ENCODE data around the gene ANKRD63.

Gene ANKRD63

DNA sequence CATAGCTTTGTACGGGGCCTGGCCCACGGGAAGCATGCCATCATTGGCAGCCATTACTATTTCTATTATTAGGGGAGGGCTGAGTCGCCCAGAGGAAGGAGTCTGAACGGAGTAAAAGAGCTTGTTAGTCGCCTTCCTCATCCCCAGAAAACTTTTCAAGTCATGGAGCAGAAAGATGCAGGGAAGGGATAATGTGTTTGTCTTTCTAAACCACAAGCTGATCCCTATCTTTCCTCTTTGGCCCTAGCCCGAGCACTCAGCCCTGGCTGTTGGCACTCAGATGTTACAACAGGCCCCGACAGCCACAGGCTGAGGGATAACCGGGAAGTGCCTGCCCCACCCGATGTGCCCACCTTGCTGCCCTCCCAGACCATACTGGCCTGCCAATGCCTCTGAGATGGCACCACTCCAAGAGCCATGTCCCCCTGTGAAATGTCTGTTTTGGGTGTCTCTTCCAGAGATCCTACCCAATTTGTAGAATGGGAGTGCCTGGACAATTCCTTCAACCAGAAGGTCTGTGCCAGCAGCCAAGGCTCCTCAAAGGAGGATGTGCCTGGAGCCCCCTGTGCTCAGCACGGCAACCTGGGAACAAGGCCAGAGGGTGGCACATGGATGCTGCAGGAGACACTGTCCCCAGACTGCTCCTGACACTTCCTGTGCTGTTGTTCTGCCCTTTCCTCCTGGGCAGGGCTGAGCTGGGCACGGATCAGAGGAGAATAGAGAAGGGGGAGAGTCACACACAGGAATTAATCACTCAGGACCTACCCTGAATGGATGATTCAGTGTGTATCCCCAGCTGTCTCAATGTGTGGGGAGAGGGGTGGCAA is 33.2 kb downstream of the ANKRD63 start:
- Histone ChIP-seq H3K9me3 (no peaks in the 10 kb centered on the region), H3K4me3 (ENCODE audit: low read depth, low read length) (no peak overlapping the region), H3K36me3 (no peaks in the 10 kb centered on the region), H3K27me3 (peaks cover 5% of the 10 kb centered on the region), H3K4me1 (peaks cover 10% of the 10 kb centered on the region)
- no peak for DNase-seq
- TF ChIP-seq, protein P1, sequence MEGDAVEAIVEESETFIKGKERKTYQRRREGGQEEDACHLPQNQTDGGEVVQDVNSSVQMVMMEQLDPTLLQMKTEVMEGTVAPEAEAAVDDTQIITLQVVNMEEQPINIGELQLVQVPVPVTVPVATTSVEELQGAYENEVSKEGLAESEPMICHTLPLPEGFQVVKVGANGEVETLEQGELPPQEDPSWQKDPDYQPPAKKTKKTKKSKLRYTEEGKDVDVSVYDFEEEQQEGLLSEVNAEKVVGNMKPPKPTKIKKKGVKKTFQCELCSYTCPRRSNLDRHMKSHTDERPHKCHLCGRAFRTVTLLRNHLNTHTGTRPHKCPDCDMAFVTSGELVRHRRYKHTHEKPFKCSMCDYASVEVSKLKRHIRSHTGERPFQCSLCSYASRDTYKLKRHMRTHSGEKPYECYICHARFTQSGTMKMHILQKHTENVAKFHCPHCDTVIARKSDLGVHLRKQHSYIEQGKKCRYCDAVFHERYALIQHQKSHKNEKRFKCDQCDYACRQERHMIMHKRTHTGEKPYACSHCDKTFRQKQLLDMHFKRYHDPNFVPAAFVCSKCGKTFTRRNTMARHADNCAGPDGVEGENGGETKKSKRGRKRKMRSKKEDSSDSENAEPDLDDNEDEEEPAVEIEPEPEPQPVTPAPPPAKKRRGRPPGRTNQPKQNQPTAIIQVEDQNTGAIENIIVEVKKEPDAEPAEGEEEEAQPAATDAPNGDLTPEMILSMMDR (IDR thresholded peaks at IDR 0.05; ENCODE audit: low read depth, low read length), result no peak

DNA sequence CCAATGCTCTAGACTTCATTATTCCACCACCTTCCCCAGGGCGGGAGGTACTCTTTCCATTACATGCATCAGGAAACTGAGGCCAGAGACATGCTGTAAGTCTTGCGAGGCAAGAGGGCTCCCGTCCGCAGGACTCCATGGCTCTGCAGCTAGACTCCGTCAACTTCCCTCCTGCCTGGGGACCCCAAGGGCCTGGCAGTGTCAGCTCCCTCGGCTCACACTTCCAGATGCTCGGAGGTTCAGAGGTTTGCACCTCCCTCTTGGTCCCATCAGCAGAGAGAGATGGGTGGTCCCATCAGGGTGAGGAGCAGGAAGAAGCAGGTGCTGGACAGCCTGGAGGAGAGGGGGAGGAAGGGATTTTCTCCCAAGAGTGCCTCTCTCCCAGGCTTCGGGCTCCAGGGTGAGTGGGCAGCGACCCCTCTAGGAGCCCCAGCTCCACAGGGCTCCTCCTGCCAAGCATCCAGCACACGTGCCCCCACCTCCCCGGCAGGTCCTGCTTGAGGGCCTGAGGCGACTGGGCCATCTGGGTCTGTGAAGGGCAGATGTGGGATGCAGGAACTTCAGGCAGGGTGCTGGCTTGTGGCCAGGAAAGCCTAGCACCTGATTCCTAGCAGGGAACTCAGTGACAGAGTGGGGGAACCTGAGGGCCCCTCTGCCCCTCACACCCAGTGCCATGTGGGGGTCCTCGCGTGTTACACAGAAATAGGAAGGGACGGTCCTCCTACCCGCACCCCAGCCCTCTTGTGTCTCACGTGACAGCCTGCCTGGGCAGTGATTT is 34.7 kb downstream of the ANKRD63 start:
- TF ChIP-seq, protein P1 (IDR thresholded peaks at IDR 0.05; ENCODE audit: low read depth, low read length), result no peak
- DNase-seq, result peak; percentile 78
- H3K9me3 ChIP-seq, result no peaks in the 10 kb centered on the region
- H3K27me3 ChIP-seq, result peaks cover 5% of the 10 kb centered on the region
- H3K4me1 ChIP-seq, result peaks cover 10% of the 10 kb centered on the region
- no peak overlapping the region for H3K4me3 ChIP-seq (ENCODE audit: low read depth, low read length)
- no peaks in the 10 kb centered on the region for H3K36me3 ChIP-seq

DNA sequence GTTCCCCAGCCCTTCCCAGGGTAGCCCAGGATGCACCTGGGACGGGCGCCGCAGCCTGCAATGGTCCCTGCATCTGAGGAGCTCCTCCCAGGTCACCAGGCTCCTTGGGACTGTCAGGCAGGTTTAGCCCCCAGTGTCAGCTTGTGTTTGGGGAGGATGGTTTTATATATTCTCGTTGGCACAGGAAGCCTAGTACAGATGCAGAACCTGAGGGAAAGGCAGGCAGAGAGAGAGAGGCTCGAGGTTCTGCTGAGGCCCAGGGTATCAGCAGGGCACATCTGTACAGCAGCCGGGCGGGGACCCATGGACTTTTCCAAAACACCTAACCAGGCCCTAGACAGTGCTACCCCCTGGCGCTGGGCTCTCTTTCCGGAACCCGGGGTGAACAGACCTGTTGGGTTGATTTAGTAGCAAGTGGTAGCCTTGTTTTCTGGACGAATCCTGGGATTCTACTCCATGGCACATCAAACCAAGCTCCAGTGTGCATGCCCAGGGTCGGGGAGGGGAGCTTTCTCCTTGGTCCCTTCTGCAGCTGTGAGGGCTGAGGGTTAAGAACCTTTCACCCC is 35.4 kb downstream of the ANKRD63 start:
- peaks cover 10% of the 10 kb centered on the region for H3K4me1 ChIP-seq
- TF ChIP-seq, protein P1 (IDR thresholded peaks at IDR 0.05; ENCODE audit: low read depth, low read length), result no peak
- no peak overlapping the region for H3K4me3 ChIP-seq (ENCODE audit: low read depth, low read length)
- H3K36me3 ChIP-seq, result no peaks in the 10 kb centered on the region
- no peak for DNase-seq
- no peaks in the 10 kb centered on the region for H3K9me3 ChIP-seq
- H3K27me3 ChIP-seq, result peaks cover 1% of the 10 kb centered on the region

DNA sequence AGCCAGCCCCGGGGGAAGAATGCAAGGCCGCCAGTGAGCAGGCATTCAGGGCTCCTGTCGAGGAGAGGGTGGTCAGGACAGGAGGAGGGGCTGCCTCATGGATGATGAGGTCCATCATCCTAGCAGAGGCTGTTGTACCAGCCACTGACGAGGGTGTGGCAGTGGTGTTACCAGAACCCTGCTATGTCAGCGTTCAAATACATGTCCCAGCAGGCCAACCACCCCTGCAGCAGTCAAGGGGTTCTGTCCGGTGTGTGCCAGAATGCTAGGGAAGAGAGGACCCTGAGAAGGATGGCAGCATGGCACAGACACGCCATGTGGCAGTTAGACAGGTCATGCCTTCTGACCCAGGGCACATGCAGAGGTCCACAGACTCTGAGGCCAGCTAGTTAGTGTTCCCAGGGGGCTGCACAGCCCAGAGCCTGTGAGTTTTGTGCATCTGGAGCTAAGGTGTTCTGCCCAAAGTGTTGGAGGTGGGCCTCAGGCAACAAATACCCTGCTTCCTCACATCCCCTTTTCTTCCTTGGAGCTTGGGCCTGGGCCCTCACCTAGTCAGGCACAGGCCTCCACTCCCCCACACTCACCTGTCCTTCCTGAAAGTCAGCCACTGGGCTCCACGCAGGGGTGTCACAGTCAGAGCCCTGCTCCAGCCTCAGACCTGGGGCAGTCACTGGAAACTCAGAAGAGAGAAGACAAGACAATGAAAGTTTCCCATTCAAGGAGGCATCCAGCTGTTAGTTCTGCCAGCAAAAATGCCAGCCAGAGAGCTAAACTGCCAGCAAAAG is 36.2 kb downstream of the ANKRD63 start:
- TF ChIP-seq, protein P1 (IDR thresholded peaks at IDR 0.05; ENCODE audit: low read depth, low read length), result no peak
- no peak for DNase-seq

DNA sequence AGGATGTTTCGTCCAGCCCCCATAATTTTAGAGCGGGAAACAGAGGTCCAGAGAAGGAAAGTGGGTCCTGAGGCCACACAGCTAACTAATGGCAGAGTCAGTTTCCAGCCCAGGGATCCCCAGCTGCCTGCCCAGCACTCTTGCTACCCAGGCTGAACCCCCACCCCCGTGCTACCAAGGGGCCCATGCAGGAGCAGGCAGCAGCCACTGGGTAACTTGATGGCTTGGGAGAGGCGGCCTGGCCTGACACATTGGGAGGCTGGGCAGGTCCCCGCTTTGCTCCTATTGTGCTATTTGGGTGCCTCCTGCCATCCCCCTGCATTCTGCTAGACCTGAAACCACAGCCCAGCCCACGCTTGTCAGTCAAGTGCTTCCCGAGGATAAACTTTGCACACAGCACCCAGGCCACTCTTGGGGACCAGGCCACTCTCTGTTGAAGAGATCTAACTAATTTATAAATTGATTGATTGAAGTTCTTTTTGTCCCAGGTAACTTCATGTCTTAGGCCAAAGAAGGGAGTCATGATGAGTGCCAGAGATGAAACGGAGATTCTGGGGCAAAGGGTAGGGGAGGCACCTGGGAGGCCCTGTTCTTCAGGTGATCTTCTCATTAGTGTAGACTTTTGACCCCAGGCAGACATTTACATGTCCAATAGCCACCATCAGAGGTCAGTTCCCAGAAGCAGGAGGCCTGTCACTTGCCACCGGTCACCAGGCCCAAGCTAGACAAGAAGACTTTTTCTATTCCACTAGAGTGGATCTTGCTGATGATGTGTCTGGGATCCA is 37.0 kb downstream of the ANKRD63 start:
- TF ChIP-seq, protein P1 (IDR thresholded peaks at IDR 0.05; ENCODE audit: low read depth, low read length), result no peak
- no peaks in the 10 kb centered on the region for H3K9me3 ChIP-seq
- DNase-seq, result no peak
- no peaks in the 10 kb centered on the region for H3K36me3 ChIP-seq
- no peak overlapping the region for H3K4me3 ChIP-seq (ENCODE audit: low read depth, low read length)
- peaks cover 10% of the 10 kb centered on the region for H3K4me1 ChIP-seq
- no peaks in the 10 kb centered on the region for H3K27me3 ChIP-seq

More for the DNA sequence above, 36.2 kb downstream of the ANKRD63 start:
- no peaks in the 10 kb centered on the region for H3K36me3 ChIP-seq
- H3K9me3 ChIP-seq, result no peaks in the 10 kb centered on the region
- no peak overlapping the region for H3K4me3 ChIP-seq (ENCODE audit: low read depth, low read length)
- H3K27me3 ChIP-seq, result no peaks in the 10 kb centered on the region
- H3K4me1 ChIP-seq, result peaks cover 10% of the 10 kb centered on the region

Data from BE2C (cell line).